Neuronal stem cell (in vitro differentiated cells): ENCODE results near the gene KCND1.

Experiments
- DNase-seq: peaks from one replicate; pipeline ENCODE4 v3.0.0-alpha.2; 2013; ENCODE audit warnings: low spot score
- H2AFZ ChIP-seq: one replicate; pipeline ENCODE4 v1.6.1; 2013; ENCODE audit warnings: mild to moderate bottlenecking, low read length, inconsistent platforms
- H2AK5ac ChIP-seq: 2 replicates; pipeline ENCODE4 v1.6.1; 2013; ENCODE audit warnings: low read depth, mild to moderate bottlenecking, inconsistent platforms, low read length, moderate library complexity, mixed read lengths
- H2BK120ac ChIP-seq: 2 replicates; pipeline ENCODE4 v1.6.1; 2013; ENCODE audit warnings: low read depth, mild to moderate bottlenecking, inconsistent platforms, low read length, moderate library complexity, mixed read lengths
- H2BK12ac ChIP-seq: one replicate; pipeline ENCODE4 v1.6.1; 2013; ENCODE audit warnings: low read length, inconsistent platforms
- H2BK15ac ChIP-seq: 2 replicates; pipeline ENCODE4 v1.6.1; 2013; ENCODE audit warnings: mild to moderate bottlenecking, low read length, inconsistent platforms, mixed read lengths
- H2BK5ac ChIP-seq: one replicate; pipeline ENCODE4 v1.6.1; 2013; ENCODE audit warnings: inconsistent platforms, mild to moderate bottlenecking, low read length, moderate library complexity
- H3K14ac ChIP-seq: one replicate; pipeline ENCODE4 v1.6.1; 2013; ENCODE audit warnings: low read length, inconsistent platforms
- H3K18ac ChIP-seq: 2 replicates; pipeline ENCODE4 v1.6.1; 2013; ENCODE audit warnings: low read length, inconsistent platforms
- H3K23ac ChIP-seq: 2 replicates; pipeline ENCODE4 v1.6.1; 2013; ENCODE audit warnings: low read depth, mild to moderate bottlenecking, mixed read lengths, low read length, inconsistent platforms; ENCODE audit not compliant: poor library complexity
- H3K27ac ChIP-seq: replicated peaks from 3 replicates; pipeline ENCODE4 v1.5.1; 2013; ENCODE audit warnings: low read length, inconsistent platforms
- H3K27me3 ChIP-seq, 3 experiments: 2 replicates each; pipeline ENCODE4 v1.6.1; 2013; ENCODE audit warnings: low read length in 3 of 3, mild to moderate bottlenecking in 2 of 3, inconsistent platforms in 1 of 3, low read depth in 1 of 3, mixed read lengths in 1 of 3, moderate library complexity in 1 of 3; ENCODE audit not compliant: control insufficient read depth in 3 of 3, insufficient read depth in 3 of 3
- H3K36me3 ChIP-seq, 2 donors: replicated peaks in 1 of 2; 2 replicates each; pipeline ENCODE4 v1.6.1; 2013; ENCODE audit warnings: low read length in 2 of 2; ENCODE audit not compliant: control insufficient read depth in 2 of 2, insufficient read depth in 2 of 2
- H3K4ac ChIP-seq: 2 replicates; pipeline ENCODE4 v1.6.1; 2013; ENCODE audit warnings: inconsistent platforms, mild to moderate bottlenecking, low read length, moderate library complexity
- H3K4me1 ChIP-seq, 2 donors: 1 replicate in 1 of 2; 2 replicates in 1 of 2; pipeline ENCODE4 v1.6.1; 2013; ENCODE audit warnings: low read length in 2 of 2, low read depth in 1 of 2; ENCODE audit not compliant: control insufficient read depth in 2 of 2, insufficient read depth in 1 of 2
- H3K4me2 ChIP-seq: one replicate; pipeline ENCODE4 v1.6.1; 2013; ENCODE audit warnings: mild to moderate bottlenecking, low read length, inconsistent platforms; ENCODE audit not compliant: insufficient read depth, poor library complexity, severe bottlenecking
- H3K4me3 ChIP-seq, 2 donors: 2 replicates each; pipeline ENCODE4 v1.5.1; 2013; ENCODE audit warnings: low read length in 2 of 2, mild to moderate bottlenecking in 2 of 2, inconsistent platforms in 1 of 2, moderate library complexity in 1 of 2
- H3K79me1 ChIP-seq: one replicate; pipeline ENCODE4 v1.6.1; 2013; ENCODE audit warnings: low read depth, mild to moderate bottlenecking, inconsistent platforms, low read length, moderate library complexity
- H3K9ac ChIP-seq: one replicate; pipeline ENCODE4 v1.6.1; 2013; ENCODE audit warnings: mild to moderate bottlenecking, low read depth, low read length, inconsistent platforms; ENCODE audit not compliant: poor library complexity
- H3K9me3 ChIP-seq, 2 donors: replicated peaks in 1 of 2; 2 replicates each; pipeline versions ENCODE3 to v1.6.1; 2013; ENCODE audit warnings: low read length in 2 of 2, mild to moderate bottlenecking in 2 of 2, inconsistent platforms in 1 of 2, low read depth in 1 of 2, mixed read lengths in 1 of 2, moderate library complexity in 1 of 2; ENCODE audit not compliant: control insufficient read depth in 2 of 2, insufficient read depth in 1 of 2
- H4K8ac ChIP-seq: one replicate; pipeline ENCODE4 v1.6.1; 2013; ENCODE audit warnings: low read depth, mild to moderate bottlenecking, inconsistent platforms, low read length, moderate library complexity
- H4K91ac ChIP-seq: one replicate; pipeline ENCODE4 v1.6.1; 2013; ENCODE audit warnings: low read length, low read depth, mild to moderate bottlenecking, inconsistent platforms; ENCODE audit not compliant: poor library complexity
- WGBS, 2 donors: extraction: QIAGEN DNeasy Blood & Tissue Kit; methylation state at CpG; one replicate each; pipeline ENCODE4 v1.1.7; 2013; ENCODE audit warnings: missing lambda C conversion rate in 2 of 2, mixed read lengths in 1 of 2; ENCODE audit not compliant: insufficient read length in 2 of 2, insufficient replicate concordance in 1 of 2; ENCODE audit errors: extremely low coverage in 2 of 2; 5-methylcytosine and 5-hydroxymethylcytosine counted together

The KCND1 gene

GRCh38 chrX:48938721-48939425, 32.8 kb downstream of the KCND1 start:
- no peak overlapping the region for H3K4me2 ChIP-seq
- no peaks in the 10 kb centered on the region for H3K27me3 ChIP-seq
- peaks cover 0 to 3% of the 10 kb centered on the region in 2 donors for H3K4me1 ChIP-seq
- H3K9me3 ChIP-seq: no peaks in the 10 kb centered on the region
- H3K27ac ChIP-seq: no peak overlapping the region
- H2BK5ac ChIP-seq: no peak overlapping the region
- no peak overlapping the region for H4K91ac ChIP-seq
- H3K18ac ChIP-seq: no peak overlapping the region
- no peak overlapping the region for H2BK12ac ChIP-seq
- peaks cover 15 to 48% of the 10 kb centered on the region in 2 donors for H3K36me3 ChIP-seq
- H3K23ac ChIP-seq: no peak overlapping the region
- H3K14ac ChIP-seq: no peak overlapping the region
- H2AK5ac ChIP-seq: no peak overlapping the region
- WGBS, 2 donors: no CpG with 5 or more reads among the region's 1 CpG
- no peak overlapping the region for H2AFZ ChIP-seq
- no peak overlapping the region for H2BK15ac ChIP-seq
- H4K8ac ChIP-seq: no peak overlapping the region
- no peak overlapping the region for H3K9ac ChIP-seq
- H2BK120ac ChIP-seq: no peak overlapping the region
- peaks cover 2% of the 10 kb centered on the region for H3K79me1 ChIP-seq
- H3K4ac ChIP-seq: no peak overlapping the region
- no peak overlapping the region for H3K4me3 ChIP-seq
- no peak for DNase-seq

- no peaks in the 10 kb centered on the region for H3K79me1 ChIP-seq
- no CpG with 5 or more reads among the region's 9 CpGs for WGBS, 2 donors
- no peak overlapping the region for H3K27ac ChIP-seq
- no peak overlapping the region for H3K4me3 ChIP-seq
- H3K9ac ChIP-seq: peak overlapping the region; percentile 44
- H2AFZ ChIP-seq: no peak overlapping the region
- no peak overlapping the region for H2BK120ac ChIP-seq
- DNase-seq: no peak
- H2BK12ac ChIP-seq: no peak overlapping the region
- H3K23ac ChIP-seq: no peak overlapping the region
- H3K27me3 ChIP-seq: no peaks in the 10 kb centered on the region
- no peaks in the 10 kb centered on the region for H3K9me3 ChIP-seq
- peaks cover 0 to 3% of the 10 kb centered on the region in 2 donors for H3K4me1 ChIP-seq
- H3K4ac ChIP-seq: no peak overlapping the region
- H3K4me2 ChIP-seq: no peak overlapping the region
- no peak overlapping the region for H2AK5ac ChIP-seq
- no peak overlapping the region for H2BK5ac ChIP-seq
- H4K8ac ChIP-seq: no peak overlapping the region
- no peak overlapping the region for H3K14ac ChIP-seq
- peaks cover 15 to 42% of the 10 kb centered on the region in 2 donors for H3K36me3 ChIP-seq
- H3K18ac ChIP-seq: no peak overlapping the region
- no peak overlapping the region for H4K91ac ChIP-seq
- no peak overlapping the region for H2BK15ac ChIP-seq
Measured at GRCh38 chrX:48937054-48937907, 34.4 kb downstream of the KCND1 start.

DNA sequence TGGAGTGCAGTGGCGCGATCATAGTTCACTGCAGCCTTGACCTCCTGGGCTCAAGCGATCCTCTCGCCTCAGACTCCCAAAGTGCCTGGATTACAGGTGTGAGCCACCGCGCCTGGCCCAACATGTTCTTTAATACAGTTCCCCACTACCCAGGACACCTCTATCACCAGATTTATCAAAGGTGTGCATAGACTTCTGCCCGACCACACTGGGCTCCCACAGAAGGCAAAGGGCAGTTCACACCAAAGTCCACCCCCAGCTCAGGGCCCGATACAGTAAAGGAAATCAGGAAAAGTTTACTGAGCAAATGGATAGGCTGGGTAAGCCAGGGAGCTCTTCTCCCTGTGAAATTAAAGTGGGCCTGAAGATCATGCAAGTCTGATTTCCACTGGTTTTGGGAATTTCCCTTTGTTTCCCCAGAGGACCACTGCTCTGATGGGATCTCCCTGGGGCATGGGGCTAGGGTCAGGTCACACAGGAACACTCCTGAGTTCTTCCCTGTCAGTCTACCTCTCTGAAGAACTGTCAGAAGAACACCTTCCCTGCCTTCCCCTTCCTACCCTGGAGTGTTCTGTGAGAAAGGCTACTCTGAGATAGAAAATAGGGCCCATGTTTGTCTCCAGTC, 35.1 kb downstream of the KCND1 start:
- H3K4me3 ChIP-seq: no peak overlapping the region

GRCh38 chrX:48935301-48935670, 36.4 kb downstream of the KCND1 start:
- Histone ChIP-seq H3K4ac (no peak overlapping the region), H3K27me3 (no peaks in the 10 kb centered on the region), H2AK5ac (no peak overlapping the region), H3K4me1 (peaks cover 0 to 3% of the 10 kb centered on the region in 2 donors), H3K79me1 (no peaks in the 10 kb centered on the region), H3K9ac (no peak overlapping the region), H4K91ac (no peak overlapping the region), H2BK120ac (no peak overlapping the region), H2BK5ac (no peak overlapping the region), H3K4me3 (no peak overlapping the region), H3K4me2 (no peak overlapping the region), H3K23ac (no peak overlapping the region), H4K8ac (no peak overlapping the region), H3K14ac (no peak overlapping the region), H3K9me3 (no peaks in the 10 kb centered on the region), H3K18ac (no peak overlapping the region), H3K27ac (no peak overlapping the region), H2BK15ac (no peak overlapping the region), H3K36me3 (peaks cover 15 to 49% of the 10 kb centered on the region in 2 donors), H2AFZ (no peak overlapping the region), H2BK12ac (no peak overlapping the region)
- DNase-seq: no peak
- no CpG with 5 or more reads among the region's 1 CpG for WGBS, 2 donors

More for the DNA sequence above, 35.1 kb downstream of the KCND1 start:
- DNase-seq: no peak
- Histone ChIP-seq H3K18ac (no peak overlapping the region), H3K14ac (no peak overlapping the region), H3K4me2 (no peak overlapping the region), H3K27me3 (no peaks in the 10 kb centered on the region), H3K36me3 (peaks cover 15 to 42% of the 10 kb centered on the region in 2 donors), H4K8ac (no peak overlapping the region), H2BK12ac (no peak overlapping the region), H2BK15ac (no peak overlapping the region), H4K91ac (no peak overlapping the region), H3K23ac (no peak overlapping the region), H2BK5ac (no peak overlapping the region), H3K27ac (no peak overlapping the region), H3K9ac (no peak overlapping the region), H3K9me3 (no peaks in the 10 kb centered on the region), H3K79me1 (no peaks in the 10 kb centered on the region), H2AFZ (no peak overlapping the region), H3K4ac (no peak overlapping the region), H2BK120ac (no peak overlapping the region), H2AK5ac (no peak overlapping the region), H3K4me1 (peaks cover 0 to 3% of the 10 kb centered on the region in 2 donors)
- no CpG with 5 or more reads among the region's 8 CpGs for WGBS, 2 donors
